Activated CD8-positive, alpha-beta memory T cell treated with anti-CD3 and anti-CD28 coated beads, Interleukin-2, amount 50 U/mL, for 24 hours (primary cell): ENCODE measurements around the gene ST8SIA4.

Experiments used
- DNase-seq: peaks from one replicate; pipeline ENCODE4 v3.0.0-alpha.2; 2020; ENCODE audit errors: extremely low read depth

The ST8SIA4 gene

GRCh38 chr5:100832252-100833230 is 70.5 kb downstream of the ST8SIA4 start:
- no peak for DNase-seq

GRCh38 chr5:100828898-100829356 is 74.2 kb downstream of the ST8SIA4 start:
- DNase-seq = no peak

- DNase-seq = no peak
Observed at GRCh38 chr5:100828071-100828897, 74.8 kb downstream of the ST8SIA4 start.

GRCh38 chr5:100827481-100827889 is 75.6 kb downstream of the ST8SIA4 start:
- DNase-seq = no peak

- no peak for DNase-seq
Observed at GRCh38 chr5:100826133-100826532, 76.9 kb downstream of the ST8SIA4 start.

GRCh38 chr5:100824635-100825034 is 78.4 kb downstream of the ST8SIA4 start:
- no peak for DNase-seq

- no peak for DNase-seq
Observed at GRCh38 chr5:100823812-100824211, 79.3 kb downstream of the ST8SIA4 start.

- DNase-seq = no peak
Observed at GRCh38 chr5:100821751-100822150, 81.3 kb downstream of the ST8SIA4 start.

- DNase-seq = no peak
Observed at GRCh38 chr5:100818340-100818739, 84.7 kb downstream of the ST8SIA4 start.

GRCh38 chr5:100803397-100803796 is 99.7 kb downstream of the ST8SIA4 start:
- no peak for DNase-seq

GRCh38 chr5:100802208-100802607 is 100.9 kb downstream of the ST8SIA4 start:
- DNase-seq = no peak

- no peak for DNase-seq
Observed at GRCh38 chr5:100800562-100800961, 102.5 kb downstream of the ST8SIA4 start.

GRCh38 chr5:100799166-100799565 is 103.9 kb downstream of the ST8SIA4 start:
- no peak for DNase-seq

GRCh38 chr5:100797861-100798260 is 105.2 kb downstream of the ST8SIA4 start:
- no peak for DNase-seq

- no peak for DNase-seq
Observed at GRCh38 chr5:100796851-100797250, 106.2 kb downstream of the ST8SIA4 start.

- DNase-seq = no peak
Observed at GRCh38 chr5:100794844-100795243, 108.2 kb downstream of the ST8SIA4 start.

- DNase-seq = no peak
Observed at GRCh38 chr5:100794218-100794617, 108.9 kb downstream of the ST8SIA4 start.

- no peak for DNase-seq
Observed at GRCh38 chr5:100792781-100793180, 110.3 kb downstream of the ST8SIA4 start.

GRCh38 chr5:100791391-100791790 is 111.7 kb downstream of the ST8SIA4 start:
- DNase-seq = no peak

GRCh38 chr5:100790951-100791350 is 112.1 kb downstream of the ST8SIA4 start:
- DNase-seq = no peak

- DNase-seq = no peak
Observed at GRCh38 chr5:100790170-100790665, 112.9 kb downstream of the ST8SIA4 start.

GRCh38 chr5:100789694-100790093 is 113.4 kb downstream of the ST8SIA4 start:
- no peak for DNase-seq
